Spleen (tissue), 11 donors: ENCODE results near the gene GAS7. TPM values are rescaled to one million over a fixed set of nuclear protein-coding genes. Genes with fewer than 3 reads are reported as not detected.
"Not testable (repeated sequence)": the region's sequence is repeated elsewhere in the genome, so short reads cannot be mapped to it uniquely, and the experiment has no call there.

ENCODE experiments used
- DNase-seq: peaks from one replicate; pipeline ENCODE4 v3.0.0-alpha.2; 2020
- H3K27ac ChIP-seq, 8 donors: fragments of 200-600 bp; sonication (generic) in 7 of 8; 1 replicate in 4 of 8; 2 replicates in 4 of 8; pipeline versions ENCODE4 v1.5.0 to v1.8.0; 2016 to 2021; ENCODE audit warnings: inconsistent platforms in 4 of 8, mild to moderate bottlenecking in 4 of 8, moderate library complexity in 1 of 8
- H3K27me3 ChIP-seq, 7 donors: fragments of 200-600 bp; sonication (generic) in 6 of 7; replicated peaks in 1 of 7; 1 replicate in 4 of 7; 2 replicates in 3 of 7; pipeline versions ENCODE4 v1.5.0 to v1.8.0; 2016 to 2021; ENCODE audit warnings: inconsistent platforms in 3 of 7, mild to moderate bottlenecking in 1 of 7
- H3K36me3 ChIP-seq, 6 donors: fragments of 200-600 bp; sonication (generic) in 5 of 6; 1 replicate in 4 of 6; 2 replicates in 2 of 6; pipeline versions ENCODE4 v1.5.0 to v1.8.0; 2016 to 2021; ENCODE audit warnings: inconsistent platforms in 2 of 6
- H3K4me1 ChIP-seq, 6 donors: fragments of 200-600 bp; sonication (generic) in 5 of 6; 1 replicate in 3 of 6; 2 replicates in 3 of 6; pipeline versions ENCODE4 v1.5.0 to v1.8.0; 2016 to 2021; ENCODE audit warnings: inconsistent platforms in 3 of 6
- H3K4me3 ChIP-seq, 8 donors: fragments of 200-600 bp; sonication (generic) in 7 of 8; 1 replicate in 4 of 8; 2 replicates in 4 of 8; pipeline versions ENCODE4 v1.5.0 to v1.8.0; 2016 to 2021; ENCODE audit warnings: inconsistent platforms in 4 of 8, mild to moderate bottlenecking in 4 of 8, moderate library complexity in 2 of 8
- H3K9me3 ChIP-seq, 8 donors: fragments of 200-600 bp; sonication (generic) in 7 of 8; 1 replicate in 4 of 8; 2 replicates in 4 of 8; pipeline versions ENCODE4 v1.5.0 to v1.8.0; 2016 to 2021; ENCODE audit warnings: inconsistent platforms in 4 of 8
- CTCF ChIP-seq, 11 experiments: fragments of 200-600 bp in 7 of 11; fragments of 450-650 bp in 4 of 11; sonication (generic) in 4 of 11; IDR thresholded peaks in 8 of 11; conservative IDR thresholded peaks in 3 of 11; 1 replicate in 7 of 11; 2 replicates in 4 of 11; pipeline versions ENCODE4 v1.4.0 to v1.8.0; 2016 to 2021; ENCODE audit warnings: antibody characterized with exemption in 11 of 11, inconsistent platforms in 4 of 11, mild to moderate bottlenecking in 1 of 11
- POLR2A ChIP-seq, 3 donors: fragments of 450-650 bp; IDR thresholded peaks; one replicate each; pipeline ENCODE4 v1.5.1; 2017; ENCODE audit warnings: antibody characterized with exemption in 3 of 3, mild to moderate bottlenecking in 1 of 3
- POLR2AphosphoS5 ChIP-seq, 3 donors: sonication (generic); formaldehyde crosslinking; IDR thresholded peaks; one replicate each; pipeline ENCODE4 v1.5.1; 2017; ENCODE audit warnings: antibody characterized with exemption in 3 of 3
- WGBS, 5 donors: extraction: QIAGEN DNeasy Blood & Tissue Kit in 3 of 5; methylation state at CpG; one replicate each; pipeline versions ENCODE4 v1.1.5 to v1.1.7; 2013 to 2018; 5-methylcytosine and 5-hydroxymethylcytosine counted together
- intact Hi-C: fragments of 100-400 bp; cut with DNase I; formaldehyde crosslinking; loops from one replicate; pipeline ENCODE4 v1.15.0; 2023; ENCODE audit warnings: low total_unique reads
- polyA plus RNA-seq, 3 donors: library from polyadenylated mRNA; stranded (reverse); fragments of 200-250 nt; gene quantifications; one replicate each; pipeline ENCODE4 v1.2.1, GENCODE V29; 2013
- total RNA-seq, 7 donors: library from RNA; depleted of rRNA in 3 of 7; stranded (reverse); fragments of >200 nt in 3 of 7; fragmentation: NEBNext Ultra II Directional in 4 of 7; extraction: Animal tissue kit (Norgen Biotek cat#: 25700) in 4 of 7; gene quantifications; one replicate each; pipeline versions ENCODE4 v1.1.0 to v1.2.1, GENCODE V29; 2016 to 2021
- donor health status: healthy with polysubstance abuse.
- donor health status: DM: no; HTN: no; CAD: no; lungs with moderate emphysema.
- donor health status: DM: no; HTN: no; CAD: no.
- donor health status: Bipolar disorder and iron deficiency.
- donor health status: healthy.
- donor health status: DM: no; HTN: no; CAD: no.
- donor health status: DM: yes; HTN: yes; CAD: no.

GAS7 gene
- total and polyA plus RNA-seq, 10 donors: 4.1 to 127 (median 60.9) TPM

GRCh38 chr17:10013365-10014112, 184.9 kb downstream of the GAS7 start:
- peak overlapping the region; percentile 44 to 88 (median 80) for H3K27ac ChIP-seq
- TF ChIP-seq POLR2AphosphoS5 (IDR thresholded peaks at IDR 0.05): no peak
- no peak for TF ChIP-seq POLR2A (IDR thresholded peaks at IDR 0.05)
- no peak for TF ChIP-seq CTCF (IDR thresholded peaks at IDR 0.05 in 8 of 11, conservative IDR thresholded peaks at IDR 0.05 in 3 of 11)

GRCh38 chr17:10010752-10011151, 187.7 kb downstream of the GAS7 start:
- peaks cover 17 to 55% (median 35%) of the 10 kb centered on the region in 6 donors for H3K4me1 ChIP-seq
- no peaks in the 10 kb centered on the region for H3K27me3 ChIP-seq
- peak overlapping the region in 3 of 8 donors; percentile 5 to 40 (median 22) for H3K27ac ChIP-seq
- no peaks in the 10 kb centered on the region for H3K36me3 ChIP-seq
- intact Hi-C loops: no loop called here
- no peak for DNase-seq
- no peak for TF ChIP-seq CTCF (IDR thresholded peaks at IDR 0.05 in 8 of 11, conservative IDR thresholded peaks at IDR 0.05 in 3 of 11)
- no peak for TF ChIP-seq POLR2AphosphoS5 (IDR thresholded peaks at IDR 0.05)
- no peak for TF ChIP-seq POLR2A (IDR thresholded peaks at IDR 0.05)
- 65 to 80% (median 71%) methylated on average over 2 of the region's 2 CpGs for WGBS, 5 donors
- H3K9me3 ChIP-seq: no peaks in the 10 kb centered on the region
- H3K4me3 ChIP-seq: no peak overlapping the region

More at GRCh38 chr17:10013365-10014112, 184.9 kb downstream of the GAS7 start:
- DNase-seq: no peak
- Histone ChIP-seq H3K27me3 (no peaks in the 10 kb centered on the region), H3K9me3 (no peaks in the 10 kb centered on the region), H3K4me3 (no peak overlapping the region), H3K4me1 (peaks cover 27 to 81% (median 52%) of the 10 kb centered on the region in 6 donors), H3K36me3 (no peaks in the 10 kb centered on the region)
- WGBS, 5 donors: 32 to 50% (median 42%) methylated on average over 9 of the region's 9 CpGs
- intact Hi-C loops: no loop called here

GRCh38 chr17:10003705-10004104, 194.7 kb downstream of the GAS7 start:
- intact Hi-C loops: no loop called here
- no peak for DNase-seq
- WGBS, 5 donors: 75 to 83% (median 77%) methylated on average over 7 of the region's 7 CpGs

GRCh38 chr17:10002567-10003360, 195.6 kb downstream of the GAS7 start:
- WGBS, 5 donors: 84 to 97% (median 91%) methylated on average over 7 to 8 of the region's 8 CpGs
- H3K9me3 ChIP-seq, H3K27ac ChIP-seq, H3K4me3 ChIP-seq, H3K27me3 ChIP-seq, intact Hi-C loops, DNase-seq, H3K36me3 ChIP-seq: not testable (repeated sequence)
- H3K4me1 ChIP-seq: peaks cover 0 to 27% (median 6%) of the 10 kb centered on the region in 6 donors

More at GRCh38 chr17:10003705-10004104, 194.7 kb downstream of the GAS7 start:
- TF ChIP-seq POLR2A (IDR thresholded peaks at IDR 0.05) (no peak), CTCF (IDR thresholded peaks at IDR 0.05 in 8 of 11, conservative IDR thresholded peaks at IDR 0.05 in 3 of 11) (no peak), POLR2AphosphoS5 (IDR thresholded peaks at IDR 0.05) (no peak)
- Histone ChIP-seq H3K9me3 (no peaks in the 10 kb centered on the region), H3K4me3 (no peak overlapping the region), H3K4me1 (peaks cover 0 to 27% (median 8%) of the 10 kb centered on the region in 6 donors), H3K27ac (no peak overlapping the region), H3K36me3 (peaks cover 0 to 6% (median 0%) of the 10 kb centered on the region in 6 donors), H3K27me3 (no peaks in the 10 kb centered on the region)
